Neuronal stem cell (in vitro differentiated cells): ENCODE measurements around the gene FAM124A.
A peak's percentile ranks its signal among the peaks of the same experiment; 100 is the strongest.

Experiments used
- DNase-seq: peaks from one replicate; pipeline ENCODE4 v3.0.0-alpha.2; 2013; ENCODE audit warnings: low spot score
- H2AFZ ChIP-seq: one replicate; pipeline ENCODE4 v1.6.1; 2013; ENCODE audit warnings: mild to moderate bottlenecking, low read length, inconsistent platforms
- H2AK5ac ChIP-seq: 2 replicates; pipeline ENCODE4 v1.6.1; 2013; ENCODE audit warnings: low read depth, mild to moderate bottlenecking, inconsistent platforms, low read length, moderate library complexity, mixed read lengths
- H2BK120ac ChIP-seq: 2 replicates; pipeline ENCODE4 v1.6.1; 2013; ENCODE audit warnings: low read depth, mild to moderate bottlenecking, inconsistent platforms, low read length, moderate library complexity, mixed read lengths
- H2BK12ac ChIP-seq: one replicate; pipeline ENCODE4 v1.6.1; 2013; ENCODE audit warnings: low read length, inconsistent platforms
- H2BK15ac ChIP-seq: 2 replicates; pipeline ENCODE4 v1.6.1; 2013; ENCODE audit warnings: mild to moderate bottlenecking, low read length, inconsistent platforms, mixed read lengths
- H2BK5ac ChIP-seq: one replicate; pipeline ENCODE4 v1.6.1; 2013; ENCODE audit warnings: inconsistent platforms, mild to moderate bottlenecking, low read length, moderate library complexity
- H3K14ac ChIP-seq: one replicate; pipeline ENCODE4 v1.6.1; 2013; ENCODE audit warnings: low read length, inconsistent platforms
- H3K18ac ChIP-seq: 2 replicates; pipeline ENCODE4 v1.6.1; 2013; ENCODE audit warnings: low read length, inconsistent platforms
- H3K23ac ChIP-seq: 2 replicates; pipeline ENCODE4 v1.6.1; 2013; ENCODE audit warnings: low read depth, mild to moderate bottlenecking, mixed read lengths, low read length, inconsistent platforms; ENCODE audit not compliant: poor library complexity
- H3K27ac ChIP-seq: replicated peaks from 3 replicates; pipeline ENCODE4 v1.5.1; 2013; ENCODE audit warnings: low read length, inconsistent platforms
- H3K27me3 ChIP-seq, 3 experiments: 2 replicates each; pipeline ENCODE4 v1.6.1; 2013; ENCODE audit warnings: low read length in 3 of 3, mild to moderate bottlenecking in 2 of 3, inconsistent platforms in 1 of 3, low read depth in 1 of 3, mixed read lengths in 1 of 3, moderate library complexity in 1 of 3; ENCODE audit not compliant: control insufficient read depth in 3 of 3, insufficient read depth in 3 of 3
- H3K36me3 ChIP-seq, 2 donors: replicated peaks in 1 of 2; 2 replicates each; pipeline ENCODE4 v1.6.1; 2013; ENCODE audit warnings: low read length in 2 of 2; ENCODE audit not compliant: control insufficient read depth in 2 of 2, insufficient read depth in 2 of 2
- H3K4ac ChIP-seq: 2 replicates; pipeline ENCODE4 v1.6.1; 2013; ENCODE audit warnings: inconsistent platforms, mild to moderate bottlenecking, low read length, moderate library complexity
- H3K4me1 ChIP-seq, 2 donors: 1 replicate in 1 of 2; 2 replicates in 1 of 2; pipeline ENCODE4 v1.6.1; 2013; ENCODE audit warnings: low read length in 2 of 2, low read depth in 1 of 2; ENCODE audit not compliant: control insufficient read depth in 2 of 2, insufficient read depth in 1 of 2
- H3K4me2 ChIP-seq: one replicate; pipeline ENCODE4 v1.6.1; 2013; ENCODE audit warnings: mild to moderate bottlenecking, low read length, inconsistent platforms; ENCODE audit not compliant: insufficient read depth, poor library complexity, severe bottlenecking
- H3K4me3 ChIP-seq, 2 donors: 2 replicates each; pipeline ENCODE4 v1.5.1; 2013; ENCODE audit warnings: low read length in 2 of 2, mild to moderate bottlenecking in 2 of 2, inconsistent platforms in 1 of 2, moderate library complexity in 1 of 2
- H3K79me1 ChIP-seq: one replicate; pipeline ENCODE4 v1.6.1; 2013; ENCODE audit warnings: low read depth, mild to moderate bottlenecking, inconsistent platforms, low read length, moderate library complexity
- H3K9ac ChIP-seq: one replicate; pipeline ENCODE4 v1.6.1; 2013; ENCODE audit warnings: mild to moderate bottlenecking, low read depth, low read length, inconsistent platforms; ENCODE audit not compliant: poor library complexity
- H3K9me3 ChIP-seq, 2 donors: replicated peaks in 1 of 2; 2 replicates each; pipeline versions ENCODE3 to v1.6.1; 2013; ENCODE audit warnings: low read length in 2 of 2, mild to moderate bottlenecking in 2 of 2, inconsistent platforms in 1 of 2, low read depth in 1 of 2, mixed read lengths in 1 of 2, moderate library complexity in 1 of 2; ENCODE audit not compliant: control insufficient read depth in 2 of 2, insufficient read depth in 1 of 2
- H4K8ac ChIP-seq: one replicate; pipeline ENCODE4 v1.6.1; 2013; ENCODE audit warnings: low read depth, mild to moderate bottlenecking, inconsistent platforms, low read length, moderate library complexity
- H4K91ac ChIP-seq: one replicate; pipeline ENCODE4 v1.6.1; 2013; ENCODE audit warnings: low read length, low read depth, mild to moderate bottlenecking, inconsistent platforms; ENCODE audit not compliant: poor library complexity
- WGBS, 2 donors: extraction: QIAGEN DNeasy Blood & Tissue Kit; methylation state at CpG; one replicate each; pipeline ENCODE4 v1.1.7; 2013; ENCODE audit warnings: missing lambda C conversion rate in 2 of 2, mixed read lengths in 1 of 2; ENCODE audit not compliant: insufficient read length in 2 of 2, insufficient replicate concordance in 1 of 2; ENCODE audit errors: extremely low coverage in 2 of 2; 5-methylcytosine and 5-hydroxymethylcytosine counted together

FAM124A gene

GRCh38 chr13:51252954-51253532 lies 30.8 kb downstream of the FAM124A start:
- H2BK120ac ChIP-seq, result no peak overlapping the region
- no peaks in the 10 kb centered on the region for H3K9me3 ChIP-seq
- H3K4me2 ChIP-seq, result no peak overlapping the region
- no peak overlapping the region for H3K18ac ChIP-seq
- H3K23ac ChIP-seq, result no peak overlapping the region
- no peak overlapping the region for H3K9ac ChIP-seq
- H2AFZ ChIP-seq, result no peak overlapping the region
- no peak overlapping the region for H2BK12ac ChIP-seq
- H3K14ac ChIP-seq, result no peak overlapping the region
- peaks cover 0 to 5% of the 10 kb centered on the region in 2 donors for H3K36me3 ChIP-seq
- no peak overlapping the region for H2AK5ac ChIP-seq
- H3K4me3 ChIP-seq, result no peak overlapping the region
- no peak overlapping the region for H3K27ac ChIP-seq
- H4K91ac ChIP-seq, result no peak overlapping the region
- H4K8ac ChIP-seq, result no peak overlapping the region
- no peaks in the 10 kb centered on the region for H3K27me3 ChIP-seq
- peaks cover 0 to 16% of the 10 kb centered on the region in 2 donors for H3K4me1 ChIP-seq
- no peak for DNase-seq
- H3K4ac ChIP-seq, result no peak overlapping the region
- no CpG with 5 or more reads among the region's 4 CpGs for WGBS, 2 donors
- no peaks in the 10 kb centered on the region for H3K79me1 ChIP-seq
- H2BK5ac ChIP-seq, result no peak overlapping the region
- H2BK15ac ChIP-seq, result no peak overlapping the region

- no CpG with 5 or more reads among the region's 1 CpG for WGBS, 2 donors
- Histone ChIP-seq H3K4me1 (peaks cover 4 to 22% of the 10 kb centered on the region in 2 donors), H4K8ac (no peak overlapping the region), H3K23ac (no peak overlapping the region), H3K4ac (no peak overlapping the region), H3K36me3 (peaks cover 0 to 8% of the 10 kb centered on the region in 2 donors), H3K27ac (no peak overlapping the region), H3K14ac (no peak overlapping the region), H2BK15ac (no peak overlapping the region), H3K9ac (no peak overlapping the region), H3K27me3 (no peaks in the 10 kb centered on the region), H4K91ac (no peak overlapping the region), H2BK120ac (no peak overlapping the region), H3K9me3 (no peaks in the 10 kb centered on the region), H3K4me2 (no peak overlapping the region), H3K4me3 (no peak overlapping the region), H2AK5ac (no peak overlapping the region), H2AFZ (no peak overlapping the region), H3K79me1 (peaks cover 4% of the 10 kb centered on the region), H2BK12ac (no peak overlapping the region), H2BK5ac (no peak overlapping the region), H3K18ac (no peak overlapping the region)
- no peak for DNase-seq
These were observed 33.4 kb downstream of the FAM124A start for GRCh38 chr13:51255556-51255955.

- Histone ChIP-seq H2AFZ (no peak overlapping the region), H3K79me1 (peaks cover 4% of the 10 kb centered on the region), H3K36me3 (peaks cover 0 to 6% of the 10 kb centered on the region in 2 donors), H3K4me3 (no peak overlapping the region), H3K18ac (no peak overlapping the region), H4K91ac (no peak overlapping the region), H2BK12ac (no peak overlapping the region), H3K23ac (no peak overlapping the region), H2AK5ac (no peak overlapping the region), H2BK120ac (no peak overlapping the region), H3K4ac (no peak overlapping the region), H3K9ac (no peak overlapping the region), H3K27ac (no peak overlapping the region), H3K9me3 (no peaks in the 10 kb centered on the region), H4K8ac (no peak overlapping the region), H2BK15ac (no peak overlapping the region), H2BK5ac (no peak overlapping the region), H3K4me2 (no peak overlapping the region), H3K14ac (no peak overlapping the region), H3K27me3 (no peaks in the 10 kb centered on the region), H3K4me1 (peaks cover 4 to 24% of the 10 kb centered on the region in 2 donors)
- no CpG with 5 or more reads among the region's 2 CpGs for WGBS, 2 donors
- no peak for DNase-seq
These were observed 35.0 kb downstream of the FAM124A start for GRCh38 chr13:51257187-51257586.

- peak overlapping the region; percentile 85 for H2AFZ ChIP-seq
- H3K4me2 ChIP-seq, result no peak overlapping the region
- H3K9ac ChIP-seq, result peak overlapping the region; percentile 39
- no peak overlapping the region for H3K14ac ChIP-seq
- H3K27me3 ChIP-seq, result no peaks in the 10 kb centered on the region
- DNase-seq, result no peak
- no peak overlapping the region for H3K27ac ChIP-seq
- peak overlapping the region; percentile 25 for H2BK5ac ChIP-seq
- H4K91ac ChIP-seq, result no peak overlapping the region
- no peak overlapping the region for H4K8ac ChIP-seq
- peaks cover 8 to 33% of the 10 kb centered on the region in 2 donors for H3K4me1 ChIP-seq
- H3K36me3 ChIP-seq, result peaks cover 0 to 6% of the 10 kb centered on the region in 2 donors
- no peak overlapping the region for H3K4ac ChIP-seq
- H3K4me3 ChIP-seq, result no peak overlapping the region
- H3K79me1 ChIP-seq, result peaks cover 4% of the 10 kb centered on the region
- H2BK15ac ChIP-seq, result no peak overlapping the region
- peak overlapping the region; percentile 30 for H2BK12ac ChIP-seq
- WGBS, 2 donors, result no CpG with 5 or more reads among the region's 27 CpGs
- no peak overlapping the region for H2BK120ac ChIP-seq
- peak overlapping the region; percentile 64 for H2AK5ac ChIP-seq
- no peak overlapping the region for H3K23ac ChIP-seq
- H3K9me3 ChIP-seq, result no peaks in the 10 kb centered on the region
- H3K18ac ChIP-seq, result peak overlapping the region; percentile 41
These were observed 36.7 kb downstream of the FAM124A start for GRCh38 chr13:51258612-51259548.
